Measurements from ENCODE around the gene CLCNKA.

- TF ChIP-seq CTCF (IDR thresholded peaks at IDR 0.05) (peak; percentile 70 to 95 (median 93)), POLR2A (IDR thresholded peaks at IDR 0.05) (no peak)
Observed at GRCh38 chr1:16009030-16009460, 12.8 kb upstream of the CLCNKA start.

Data from body of pancreas (tissue), 4 donors.